ENCODE results near the gene ZNF236.

GRCh38 chr18:76982038-76982437 lies 159.7 kb downstream of the ZNF236 start:
- no peak for TF ChIP-seq POLR2AphosphoS5 (IDR thresholded peaks at IDR 0.05)
- TF ChIP-seq, protein P1, sequence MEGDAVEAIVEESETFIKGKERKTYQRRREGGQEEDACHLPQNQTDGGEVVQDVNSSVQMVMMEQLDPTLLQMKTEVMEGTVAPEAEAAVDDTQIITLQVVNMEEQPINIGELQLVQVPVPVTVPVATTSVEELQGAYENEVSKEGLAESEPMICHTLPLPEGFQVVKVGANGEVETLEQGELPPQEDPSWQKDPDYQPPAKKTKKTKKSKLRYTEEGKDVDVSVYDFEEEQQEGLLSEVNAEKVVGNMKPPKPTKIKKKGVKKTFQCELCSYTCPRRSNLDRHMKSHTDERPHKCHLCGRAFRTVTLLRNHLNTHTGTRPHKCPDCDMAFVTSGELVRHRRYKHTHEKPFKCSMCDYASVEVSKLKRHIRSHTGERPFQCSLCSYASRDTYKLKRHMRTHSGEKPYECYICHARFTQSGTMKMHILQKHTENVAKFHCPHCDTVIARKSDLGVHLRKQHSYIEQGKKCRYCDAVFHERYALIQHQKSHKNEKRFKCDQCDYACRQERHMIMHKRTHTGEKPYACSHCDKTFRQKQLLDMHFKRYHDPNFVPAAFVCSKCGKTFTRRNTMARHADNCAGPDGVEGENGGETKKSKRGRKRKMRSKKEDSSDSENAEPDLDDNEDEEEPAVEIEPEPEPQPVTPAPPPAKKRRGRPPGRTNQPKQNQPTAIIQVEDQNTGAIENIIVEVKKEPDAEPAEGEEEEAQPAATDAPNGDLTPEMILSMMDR (IDR thresholded peaks at IDR 0.05), result no peak

Data from suprapubic skin (tissue), 3 donors.